Measurements from ENCODE around the gene STXBP5L.
"Not testable (repeated sequence)": the region's sequence is repeated elsewhere in the genome, so short reads cannot be mapped to it uniquely, and the experiment has no call there.

Gene STXBP5L

DNA sequence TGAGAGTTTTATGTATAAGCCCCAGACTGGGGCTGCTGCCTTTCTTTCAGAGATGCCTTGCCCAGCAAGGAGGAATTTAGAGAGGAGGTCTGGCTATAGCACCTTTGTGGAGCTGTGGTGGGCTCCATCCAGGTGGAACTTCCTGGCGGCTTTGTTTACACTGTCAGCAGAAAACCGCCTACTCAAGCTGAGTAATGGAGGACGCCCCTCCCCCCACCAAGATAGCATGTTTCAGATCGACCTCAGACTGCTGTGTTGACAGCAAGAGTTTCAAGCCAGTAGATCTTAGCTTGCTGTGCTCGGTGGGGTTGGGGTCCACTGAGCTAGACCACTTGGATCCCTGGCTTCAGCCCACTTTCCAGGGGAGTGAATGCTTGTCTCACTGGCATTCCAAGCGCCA lies 155.6 kb downstream of the STXBP5L start:
- no peak for DNase-seq

DNA sequence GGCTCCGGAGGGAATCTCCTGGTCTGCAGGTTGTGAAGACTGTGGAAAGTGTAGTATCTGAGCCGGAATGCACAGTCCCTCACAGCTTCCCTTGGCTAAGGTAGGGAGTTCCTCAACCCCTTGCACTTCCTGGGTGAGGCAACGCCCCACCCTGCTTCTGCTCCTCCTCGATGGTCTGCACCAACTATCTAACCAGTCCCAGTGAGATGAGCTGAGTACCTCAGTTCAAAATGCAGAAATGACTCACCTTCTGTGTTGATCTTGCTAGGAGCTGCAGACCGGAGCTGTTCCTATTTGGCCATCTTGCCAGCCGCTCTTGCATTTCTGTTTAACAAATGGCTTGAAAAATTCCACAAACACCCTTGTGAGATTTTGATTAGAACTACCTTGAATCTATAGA lies 156.1 kb downstream of the STXBP5L start:
- no peak for DNase-seq

- no peak for DNase-seq
Observed at GRCh38 chr3:121072133-121072532, 164.1 kb downstream of the STXBP5L start.

- DNase-seq: no peak
Observed at GRCh38 chr3:121073011-121073410, 165.0 kb downstream of the STXBP5L start.

DNA sequence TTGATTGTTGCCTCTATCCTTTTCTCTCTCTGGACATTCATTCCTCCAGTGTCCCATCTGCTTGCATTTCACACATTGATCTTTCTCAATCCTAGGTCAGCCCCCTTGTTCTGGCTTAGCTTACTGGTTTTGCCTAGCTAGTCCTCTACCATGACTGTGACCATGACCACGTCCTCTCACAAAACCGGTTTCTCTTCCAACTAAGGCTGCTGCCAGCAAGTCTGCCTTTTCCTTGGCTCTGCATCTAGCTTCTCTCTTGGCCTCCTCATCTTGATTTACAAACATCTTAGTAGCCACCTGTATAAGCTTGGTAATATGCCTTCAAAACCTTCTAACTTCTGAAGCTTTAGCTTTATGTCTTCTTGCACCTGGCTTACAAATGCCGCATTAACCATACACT lies 167.2 kb downstream of the STXBP5L start:
- DNase-seq: no peak

DNA sequence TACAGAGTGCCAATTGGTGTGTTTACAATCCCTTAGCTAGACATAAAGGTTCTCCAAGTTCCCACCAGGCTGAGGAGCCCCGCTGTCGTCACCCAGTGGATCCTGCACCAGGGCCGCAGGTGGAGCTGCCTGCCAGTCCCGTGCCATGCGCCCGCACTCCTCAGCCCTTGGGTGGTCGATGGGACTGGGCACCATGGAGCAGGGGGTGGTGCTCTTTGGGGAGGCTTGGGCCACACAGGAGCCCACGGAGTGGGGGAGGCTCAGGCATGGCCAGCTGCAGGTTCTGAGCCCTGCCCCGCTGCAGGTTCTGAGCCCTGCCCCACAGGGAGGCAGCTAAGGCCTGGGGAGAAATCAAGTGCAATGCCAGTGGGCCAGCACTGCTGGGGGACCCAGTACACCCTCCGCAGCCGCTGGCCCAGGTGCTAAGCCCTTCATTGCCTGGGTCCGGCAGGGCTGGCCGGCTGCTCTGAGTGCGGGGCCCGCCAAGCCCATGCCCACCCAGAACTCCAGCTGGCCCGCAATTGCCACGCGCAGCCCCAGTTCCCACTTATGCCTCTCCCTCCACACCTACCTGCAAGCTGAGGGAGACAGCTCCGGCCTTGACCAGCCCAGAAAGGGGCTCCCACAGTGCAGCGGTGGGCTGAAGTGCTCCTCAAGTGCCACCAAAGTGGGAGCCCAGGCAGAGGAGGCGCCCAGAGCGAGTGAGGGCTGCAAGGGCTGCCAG lies 170.5 kb downstream of the STXBP5L start:
- DNase-seq: not testable (repeated sequence)

GRCh38 chr3:121096953-121097352 lies 188.9 kb downstream of the STXBP5L start:
- DNase-seq: no peak

DNA sequence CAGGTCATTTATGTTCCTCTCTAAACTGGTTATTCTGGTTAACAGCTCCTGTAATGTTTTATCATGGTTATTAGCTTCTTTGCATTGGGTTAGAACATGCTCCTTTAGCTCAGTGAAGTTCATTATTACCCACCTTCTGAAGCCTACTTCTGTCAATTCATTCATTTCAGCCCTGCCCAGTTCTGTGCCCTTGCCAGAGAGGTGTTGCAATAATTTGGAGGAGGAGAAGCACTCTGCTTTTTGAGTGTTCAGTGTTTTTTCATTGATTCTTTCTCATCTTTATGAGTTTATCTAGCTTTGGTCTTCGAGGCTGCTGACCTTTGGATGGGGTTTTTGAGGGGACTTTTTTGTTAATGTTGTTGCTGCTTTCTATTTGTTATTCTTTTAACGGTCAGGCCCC lies 203.1 kb downstream of the STXBP5L start:
- DNase-seq: not testable (repeated sequence)

- no peak for DNase-seq
Observed at GRCh38 chr3:121111914-121112612, 204.1 kb downstream of the STXBP5L start.

DNA sequence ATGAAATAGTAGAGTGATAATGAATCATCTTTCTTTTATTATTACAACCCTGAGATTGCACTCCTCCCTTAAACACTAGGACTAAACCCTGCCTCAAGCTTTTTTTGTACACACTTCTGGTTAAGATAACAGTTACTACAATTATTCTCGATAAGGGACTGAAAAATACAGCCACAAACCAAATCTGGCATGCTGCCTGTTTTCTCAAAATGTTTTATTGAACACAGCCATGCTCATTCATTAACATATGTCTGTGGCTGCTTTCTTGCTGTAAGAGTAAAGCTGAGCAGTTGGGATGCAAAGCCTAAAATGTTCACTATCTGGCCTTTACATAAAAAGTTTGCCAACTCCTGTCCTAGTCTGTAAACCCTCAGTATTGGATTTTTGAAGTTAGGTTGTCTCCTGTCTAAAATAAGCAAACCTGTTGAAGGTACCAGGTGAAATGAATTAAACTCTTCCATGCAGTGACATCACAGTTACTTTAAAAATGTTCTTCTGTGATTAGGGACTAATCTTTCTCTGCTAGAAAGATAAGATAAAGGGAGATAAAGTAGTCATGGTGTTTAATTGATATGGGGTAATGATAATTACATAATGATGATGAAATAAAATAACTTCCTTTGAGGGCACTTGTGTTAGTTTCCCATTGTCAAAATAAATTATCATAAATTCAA lies 218.2 kb downstream of the STXBP5L start:
- no peak for DNase-seq

- DNase-seq: no peak
Observed at GRCh38 chr3:121126707-121127035, 218.7 kb downstream of the STXBP5L start.

DNA sequence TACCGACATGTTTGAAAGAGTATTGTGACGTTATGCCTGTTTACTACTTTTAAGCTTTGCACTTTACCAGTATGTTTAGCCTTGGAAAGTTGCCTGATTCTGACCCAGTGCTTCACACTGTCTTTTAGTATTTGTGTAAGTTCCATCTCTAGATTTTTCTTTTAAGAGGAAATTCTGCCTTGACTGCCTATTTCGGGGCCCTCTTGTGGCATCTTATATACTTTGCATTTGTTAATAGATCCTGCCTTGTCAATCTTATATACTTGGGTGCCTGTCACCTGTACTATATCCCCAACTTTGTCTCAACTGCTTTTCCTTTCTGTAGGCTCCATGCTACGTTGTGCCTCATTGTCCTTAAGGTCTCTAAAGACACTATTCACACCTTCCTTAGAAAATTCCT lies 244.6 kb downstream of the STXBP5L start:
- no peak for DNase-seq

GRCh38 chr3:121153851-121154250 lies 245.8 kb downstream of the STXBP5L start:
- DNase-seq: no peak

DNA sequence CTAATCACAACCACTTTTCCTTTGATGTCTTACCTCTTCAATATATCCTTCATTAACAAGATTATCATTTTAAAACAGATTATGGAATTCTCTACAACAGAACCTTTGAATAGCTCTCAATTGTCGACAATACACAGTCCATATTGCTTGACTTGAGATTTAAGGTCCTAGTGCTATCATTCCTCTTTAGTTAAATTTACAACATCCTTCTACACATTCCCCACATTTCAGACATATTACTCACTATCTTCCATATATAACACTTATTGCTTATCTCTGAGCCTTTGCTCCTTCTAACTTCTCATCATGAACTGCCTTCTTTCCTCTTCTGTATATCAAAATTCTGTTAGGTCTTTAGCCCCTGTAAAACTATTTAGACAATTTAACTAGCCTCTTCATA lies 247.0 kb downstream of the STXBP5L start:
- DNase-seq: no peak

- DNase-seq: no peak
Observed at GRCh38 chr3:121165397-121165837, 257.4 kb downstream of the STXBP5L start.

DNA sequence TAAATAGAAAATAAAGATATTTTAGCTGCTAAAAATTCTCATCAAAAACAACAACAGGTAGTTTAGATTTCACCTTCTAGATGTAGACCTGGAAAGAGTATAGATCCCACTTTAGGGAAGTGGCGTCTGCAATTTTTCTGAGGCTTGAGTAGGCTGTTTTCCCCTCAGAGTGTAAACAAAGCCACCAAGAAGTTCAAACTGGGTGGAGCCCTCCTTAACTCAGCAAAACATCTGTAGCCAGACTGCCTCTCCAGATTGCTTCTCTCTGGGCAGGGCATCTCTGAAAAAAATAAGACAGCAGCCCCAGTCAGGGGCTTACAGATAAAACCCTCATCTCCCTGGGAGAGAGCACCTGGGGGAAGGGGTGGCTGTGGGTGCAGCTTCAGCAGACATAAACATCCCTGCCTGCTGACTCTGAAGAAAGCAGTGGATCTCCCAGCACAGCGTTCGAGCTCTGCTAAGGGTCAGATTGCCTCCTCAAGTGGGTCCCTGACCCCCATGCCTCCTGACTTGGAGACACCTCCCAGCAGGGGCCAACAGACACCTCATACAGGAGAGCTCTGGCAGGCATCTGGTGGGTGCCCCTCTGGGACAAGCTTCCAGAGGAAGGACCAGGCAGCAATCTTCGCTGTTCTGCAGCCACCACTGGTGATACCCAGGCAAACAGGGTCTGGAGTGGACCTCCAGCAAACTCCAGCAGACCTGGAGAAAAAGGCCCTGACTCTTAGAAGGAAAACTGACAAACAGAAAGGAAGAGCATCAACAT lies 259.6 kb downstream of the STXBP5L start:
- no peak for DNase-seq

DNA sequence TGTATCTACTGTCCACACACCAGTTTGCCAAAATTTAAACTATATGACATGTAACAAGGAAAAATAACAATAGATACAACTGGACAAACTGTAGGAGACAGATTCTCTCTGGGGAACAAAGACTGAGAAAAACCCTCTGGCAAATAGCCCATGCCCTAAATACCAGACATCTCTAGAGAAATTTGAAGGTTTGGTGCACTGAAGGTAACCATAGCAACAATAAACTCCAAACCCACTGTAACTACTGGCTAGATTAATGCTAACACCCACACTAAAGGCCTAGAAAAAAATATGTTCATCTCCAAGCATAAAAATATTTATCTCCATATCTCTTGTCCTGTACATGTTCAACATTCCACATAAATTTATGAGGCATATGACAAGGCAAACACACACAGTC lies 267.1 kb downstream of the STXBP5L start:
- DNase-seq: no peak

DNA sequence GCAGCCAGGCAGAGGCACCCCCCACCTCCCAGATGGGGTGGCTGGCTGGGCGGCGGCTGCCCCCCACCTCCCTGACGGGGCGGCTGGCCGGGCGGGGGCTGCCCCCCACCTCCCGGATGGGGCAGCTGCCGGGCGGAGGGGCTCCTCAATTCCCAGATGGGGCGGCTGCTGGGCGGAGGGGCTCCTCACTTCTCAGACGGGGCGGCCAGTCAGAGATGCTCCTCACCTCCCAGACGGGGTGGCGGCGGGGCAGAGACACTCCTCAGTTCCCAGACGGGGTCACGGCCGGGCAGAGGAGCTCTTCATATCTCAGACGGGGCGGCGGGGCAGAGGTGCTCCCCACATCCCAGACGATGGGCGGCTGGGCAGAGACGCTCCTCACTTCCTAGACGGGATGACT lies 282.6 kb downstream of the STXBP5L start:
- DNase-seq: not testable (repeated sequence)

DNA sequence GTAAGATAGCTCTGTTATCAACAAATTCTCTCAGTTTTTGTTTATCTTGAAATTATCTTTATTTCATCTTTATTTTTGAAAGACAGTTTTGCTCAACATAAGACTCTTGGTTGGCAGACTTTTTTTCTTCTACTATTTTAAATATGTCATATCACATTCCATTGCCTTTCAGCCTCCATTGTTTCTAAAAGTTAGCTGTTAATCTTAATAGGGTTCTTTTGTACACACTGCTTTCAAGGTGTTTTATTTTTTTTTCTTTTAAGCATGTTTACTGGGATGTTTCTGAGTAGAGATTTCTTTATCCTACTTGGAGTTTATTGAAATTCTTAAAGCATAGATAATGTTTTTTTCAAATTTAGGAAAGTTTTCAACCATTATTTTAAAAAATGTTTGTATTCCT lies 294.6 kb downstream of the STXBP5L start:
- DNase-seq: no peak

DNA sequence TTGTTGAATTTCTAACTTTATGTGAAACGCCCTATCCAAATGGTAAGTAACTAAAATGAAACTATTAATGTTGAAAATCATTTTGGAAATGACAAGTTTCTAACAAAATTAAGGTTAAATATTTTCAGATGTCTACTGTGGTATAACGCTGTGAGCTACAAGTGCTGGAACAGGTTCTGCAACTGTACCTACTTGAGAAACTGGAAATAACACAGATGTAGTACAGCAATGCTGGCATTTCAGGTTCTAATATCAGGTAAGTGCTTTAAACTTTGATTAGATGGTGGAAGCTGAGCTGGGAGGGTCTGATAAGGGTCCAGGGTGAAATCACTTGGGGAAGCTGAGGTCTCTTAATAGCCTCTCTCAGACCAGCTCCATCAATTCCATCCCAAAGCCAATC lies 315.1 kb downstream of the STXBP5L start:
- DNase-seq: no peak

GRCh38 chr3:121228971-121229370 lies 321.0 kb downstream of the STXBP5L start:
- no peak for DNase-seq

DNA sequence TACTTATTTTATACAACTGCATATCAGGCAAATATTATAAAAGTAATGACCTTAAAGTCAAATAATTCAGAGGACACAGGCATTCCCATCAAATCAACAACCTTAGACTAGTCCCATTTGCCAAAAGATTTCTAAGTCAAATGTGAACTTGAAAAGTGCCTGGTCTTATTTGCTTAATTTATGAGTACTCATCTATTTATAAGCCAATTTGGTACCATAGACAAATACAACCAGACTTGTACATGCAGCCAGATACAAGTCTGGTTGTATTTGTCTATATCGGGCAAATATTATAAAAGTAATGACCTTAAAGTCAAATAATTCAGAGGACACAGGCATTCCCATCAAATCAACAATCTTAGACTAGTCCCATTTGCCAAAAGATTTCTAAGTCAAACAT lies 322.2 kb downstream of the STXBP5L start:
- DNase-seq: not testable (repeated sequence)

- no peak for DNase-seq
Observed at GRCh38 chr3:121231872-121232271, 323.9 kb downstream of the STXBP5L start.
